Measurements from ENCODE around the gene DYNC1I2.
"Not testable (repeated sequence)": the region's sequence is repeated elsewhere in the genome, so short reads cannot be mapped to it uniquely, and the experiment has no call there.

The DYNC1I2 gene

GRCh38 chr2:171712051-171712450 lies 24.8 kb downstream of the DYNC1I2 start:
- no peak for DNase-seq

- DNase-seq: no peak
Observed at GRCh38 chr2:171718720-171719119, 31.5 kb downstream of the DYNC1I2 start.

- DNase-seq: no peak
Observed at GRCh38 chr2:171719660-171720059, 32.4 kb downstream of the DYNC1I2 start.

- peak in 23 of 58 donors; percentile 3 to 48 (median 18) for DNase-seq
Observed at GRCh38 chr2:171723716-171724683, 36.7 kb downstream of the DYNC1I2 start.

GRCh38 chr2:171726847-171727450 lies 39.7 kb downstream of the DYNC1I2 start:
- no peak for DNase-seq

GRCh38 chr2:171728989-171729951 lies 42.0 kb downstream of the DYNC1I2 start:
- DNase-seq: no peak

GRCh38 chr2:171729952-171730317 lies 42.7 kb downstream of the DYNC1I2 start:
- no peak for DNase-seq

- no peak for DNase-seq
Observed at GRCh38 chr2:171735991-171736710, 48.9 kb downstream of the DYNC1I2 start.

- no peak for DNase-seq
Observed at GRCh38 chr2:171741189-171741588, 53.9 kb downstream of the DYNC1I2 start.

- no peak for DNase-seq
Observed at GRCh38 chr2:171742760-171743159, 55.5 kb downstream of the DYNC1I2 start.

- no peak for DNase-seq
Observed at GRCh38 chr2:171745141-171745540, 57.9 kb downstream of the DYNC1I2 start.

GRCh38 chr2:171745806-171746205 lies 58.5 kb downstream of the DYNC1I2 start:
- no peak for DNase-seq

GRCh38 chr2:171747371-171747770 lies 60.1 kb downstream of the DYNC1I2 start:
- DNase-seq: no peak

- DNase-seq: no peak
Observed at GRCh38 chr2:171754254-171754939, 67.1 kb downstream of the DYNC1I2 start.

GRCh38 chr2:171758762-171759161 lies 71.5 kb downstream of the DYNC1I2 start:
- DNase-seq: not testable (repeated sequence)

- not testable (repeated sequence) for DNase-seq
Observed at GRCh38 chr2:171761176-171761575, 73.9 kb downstream of the DYNC1I2 start.

GRCh38 chr2:171762879-171763573 lies 75.8 kb downstream of the DYNC1I2 start:
- DNase-seq: no peak

- DNase-seq: no peak
Observed at GRCh38 chr2:171763602-171764001, 76.3 kb downstream of the DYNC1I2 start.

- no peak for DNase-seq
Observed at GRCh38 chr2:171771463-171771862, 84.2 kb downstream of the DYNC1I2 start.

All from anterior cingulate cortex (tissue), 58 donors.